Upper lobe of left lung (tissue), 4 donors: ENCODE measurements around the gene SLC25A21.

Source experiments
- POLR2A ChIP-seq, 4 donors: fragments of 450-650 bp; IDR thresholded peaks; one replicate each; pipeline ENCODE4 v1.5.1; 2016 to 2017; ENCODE audit warnings: antibody characterized with exemption in 4 of 4, mild to moderate bottlenecking in 2 of 4
- POLR2AphosphoS5 ChIP-seq, 2 donors: sonication (generic); formaldehyde crosslinking; IDR thresholded peaks; one replicate each; pipeline ENCODE4 v1.5.1; 2017; ENCODE audit warnings: antibody characterized with exemption in 2 of 2
- TF ChIP-seq, protein P1 (sequence below), 6 experiments: fragments of 450-650 bp in 4 of 6; fragments of 200-600 bp in 2 of 6; sonication (generic) in 2 of 6; IDR thresholded peaks; one replicate each; pipeline ENCODE4 v1.5.1; 2016 to 2019; ENCODE audit warnings: antibody characterized with exemption in 6 of 6

DNA sequence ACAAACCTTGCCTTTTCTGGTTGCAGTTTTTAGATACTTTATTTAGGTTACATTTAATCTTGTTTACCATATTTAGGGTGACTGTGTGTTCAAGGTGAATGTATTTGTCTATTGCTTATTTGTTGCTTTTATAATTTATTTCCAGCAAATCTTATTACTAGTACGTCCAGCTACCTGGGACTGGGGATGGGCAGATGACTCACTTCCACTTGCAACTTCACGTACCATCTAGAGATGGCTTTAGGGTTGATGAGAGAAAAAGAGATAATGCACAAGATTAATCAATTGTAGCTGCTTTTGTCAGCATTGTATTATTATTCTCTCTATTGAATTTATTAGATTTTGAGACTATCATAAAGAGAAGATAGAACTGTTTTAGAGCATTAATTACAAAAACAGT is 30.4 kb upstream of the SLC25A21 start:
- TF ChIP-seq, protein P1, sequence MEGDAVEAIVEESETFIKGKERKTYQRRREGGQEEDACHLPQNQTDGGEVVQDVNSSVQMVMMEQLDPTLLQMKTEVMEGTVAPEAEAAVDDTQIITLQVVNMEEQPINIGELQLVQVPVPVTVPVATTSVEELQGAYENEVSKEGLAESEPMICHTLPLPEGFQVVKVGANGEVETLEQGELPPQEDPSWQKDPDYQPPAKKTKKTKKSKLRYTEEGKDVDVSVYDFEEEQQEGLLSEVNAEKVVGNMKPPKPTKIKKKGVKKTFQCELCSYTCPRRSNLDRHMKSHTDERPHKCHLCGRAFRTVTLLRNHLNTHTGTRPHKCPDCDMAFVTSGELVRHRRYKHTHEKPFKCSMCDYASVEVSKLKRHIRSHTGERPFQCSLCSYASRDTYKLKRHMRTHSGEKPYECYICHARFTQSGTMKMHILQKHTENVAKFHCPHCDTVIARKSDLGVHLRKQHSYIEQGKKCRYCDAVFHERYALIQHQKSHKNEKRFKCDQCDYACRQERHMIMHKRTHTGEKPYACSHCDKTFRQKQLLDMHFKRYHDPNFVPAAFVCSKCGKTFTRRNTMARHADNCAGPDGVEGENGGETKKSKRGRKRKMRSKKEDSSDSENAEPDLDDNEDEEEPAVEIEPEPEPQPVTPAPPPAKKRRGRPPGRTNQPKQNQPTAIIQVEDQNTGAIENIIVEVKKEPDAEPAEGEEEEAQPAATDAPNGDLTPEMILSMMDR (IDR thresholded peaks at IDR 0.05): no peak
- no peak for TF ChIP-seq POLR2AphosphoS5 (IDR thresholded peaks at IDR 0.05)
- no peak for TF ChIP-seq POLR2A (IDR thresholded peaks at IDR 0.05)
